Prostate gland (tissue), 2 donors: Measurements from ENCODE around the gene NKAIN4. TPM values are rescaled to one million over a fixed set of nuclear protein-coding genes. Genes with fewer than 3 reads are reported as not detected.

ENCODE experiments used
- DNase-seq: peaks from one replicate; pipeline ENCODE4 v3.0.0-alpha.2; 2019; ENCODE audit warnings: low spot score
- H3K27ac ChIP-seq, 2 donors: fragments of 200-600 bp; sonication (generic); 2 replicates each; pipeline ENCODE4 v1.5.1; 2017 to 2019
- H3K27me3 ChIP-seq: fragments of 200-600 bp; sonication (generic); replicated peaks from 2 replicates; pipeline ENCODE4 v1.5.1; 2019; ENCODE audit not compliant: insufficient read depth
- H3K36me3 ChIP-seq, 2 donors: fragments of 200-600 bp; sonication (generic); 1 replicate in 1 of 2; 2 replicates in 1 of 2; pipeline versions ENCODE4 v1.5.1 to v1.8.1; 2017 to 2019
- H3K4me1 ChIP-seq: fragments of 200-600 bp; sonication (generic); replicated peaks from 2 replicates; pipeline ENCODE4 v1.5.1; 2019
- H3K4me3 ChIP-seq, 2 donors: fragments of 200-600 bp; sonication (generic); 2 replicates each; pipeline ENCODE4 v1.5.1; 2017 to 2019
- H3K9me3 ChIP-seq: fragments of 200-600 bp; sonication (generic); 2 replicates; pipeline ENCODE4 v1.5.1; 2017
- POLR2A ChIP-seq: fragments of 450-650 bp; IDR thresholded peaks from one replicate; pipeline ENCODE4 v1.6.1; 2016; ENCODE audit warnings: antibody characterized with exemption, mild to moderate bottlenecking
- POLR2AphosphoS5 ChIP-seq: sonication (generic); formaldehyde crosslinking; IDR thresholded peaks from one replicate; pipeline ENCODE4 v1.6.1; 2017; ENCODE audit warnings: antibody characterized with exemption
- WGBS: methylation state at CpG from one replicate; pipeline ENCODE4 v1.1.5; 2018; 5-methylcytosine and 5-hydroxymethylcytosine counted together
- intact Hi-C: fragments of 100-400 bp; cut with DNase I; formaldehyde crosslinking; loops from one replicate; pipeline ENCODE4 v1.14.2; 2022
- total RNA-seq, 2 donors: library from RNA; depleted of rRNA; stranded (reverse); fragments of >200 nt; gene quantifications; one replicate each; pipeline ENCODE4 v1.1.0, GENCODE V29; 2016
- TF ChIP-seq, protein P1 (sequence below), 4 experiments: fragments of 200-600 bp in 2 of 4; fragments of 450-650 bp in 2 of 4; sonication (generic) in 2 of 4; IDR thresholded peaks; 1 replicate in 3 of 4; 2 replicates in 1 of 4; pipeline ENCODE4 v1.5.1; 2016 to 2019; ENCODE audit warnings: antibody characterized with exemption in 4 of 4, mild to moderate bottlenecking in 2 of 4, moderate library complexity in 2 of 4

The NKAIN4 gene
- total RNA-seq, 2 donors from 2014 or later: 1.2 TPM; not detected in 1

- no peak overlapping the region for H3K4me3 ChIP-seq
- H3K36me3 ChIP-seq: no peaks in the 10 kb centered on the region
- H3K27ac ChIP-seq: no peak overlapping the region
- H3K27me3 ChIP-seq: peaks cover 5% of the 10 kb centered on the region
- no peaks in the 10 kb centered on the region for H3K9me3 ChIP-seq
- no peaks in the 10 kb centered on the region for H3K4me1 ChIP-seq
- WGBS: 57% methylated on average over 18 of the region's 18 CpGs
- TF ChIP-seq POLR2A: no peak
- TF ChIP-seq, protein P1, sequence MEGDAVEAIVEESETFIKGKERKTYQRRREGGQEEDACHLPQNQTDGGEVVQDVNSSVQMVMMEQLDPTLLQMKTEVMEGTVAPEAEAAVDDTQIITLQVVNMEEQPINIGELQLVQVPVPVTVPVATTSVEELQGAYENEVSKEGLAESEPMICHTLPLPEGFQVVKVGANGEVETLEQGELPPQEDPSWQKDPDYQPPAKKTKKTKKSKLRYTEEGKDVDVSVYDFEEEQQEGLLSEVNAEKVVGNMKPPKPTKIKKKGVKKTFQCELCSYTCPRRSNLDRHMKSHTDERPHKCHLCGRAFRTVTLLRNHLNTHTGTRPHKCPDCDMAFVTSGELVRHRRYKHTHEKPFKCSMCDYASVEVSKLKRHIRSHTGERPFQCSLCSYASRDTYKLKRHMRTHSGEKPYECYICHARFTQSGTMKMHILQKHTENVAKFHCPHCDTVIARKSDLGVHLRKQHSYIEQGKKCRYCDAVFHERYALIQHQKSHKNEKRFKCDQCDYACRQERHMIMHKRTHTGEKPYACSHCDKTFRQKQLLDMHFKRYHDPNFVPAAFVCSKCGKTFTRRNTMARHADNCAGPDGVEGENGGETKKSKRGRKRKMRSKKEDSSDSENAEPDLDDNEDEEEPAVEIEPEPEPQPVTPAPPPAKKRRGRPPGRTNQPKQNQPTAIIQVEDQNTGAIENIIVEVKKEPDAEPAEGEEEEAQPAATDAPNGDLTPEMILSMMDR (IDR thresholded peaks at IDR 0.05): no peak
- no peak for TF ChIP-seq POLR2AphosphoS5
- intact Hi-C loops: no loop called here
- DNase-seq: no peak
These were observed 21.8 kb downstream of the NKAIN4 start for GRCh38 chr20:63232235-63233060.

- no peak for TF ChIP-seq POLR2A
- TF ChIP-seq POLR2AphosphoS5: no peak
- TF ChIP-seq, protein P1 (IDR thresholded peaks at IDR 0.05): peak in 3 of 4 experiments; percentile 37 to 62 (median 53)
- 12% methylated on average over 17 of the region's 17 CpGs for WGBS
- intact Hi-C loops: loop anchor here (2.0 kb wide), 1 partner anchor 48 kb away; no protein-coding TSS in a partner anchor
These were observed 23.4 kb downstream of the NKAIN4 start for GRCh38 chr20:63230800-63231268.

GRCh38 chr20:63228806-63229205, 25.5 kb downstream of the NKAIN4 start:
- Histone ChIP-seq H3K4me3 (no peak overlapping the region), H3K36me3 (no peaks in the 10 kb centered on the region), H3K27me3 (peaks cover 3% of the 10 kb centered on the region), H3K9me3 (no peaks in the 10 kb centered on the region), H3K4me1 (no peaks in the 10 kb centered on the region), H3K27ac (no peak overlapping the region)
- WGBS: 71% methylated on average over 13 of the region's 13 CpGs
- intact Hi-C loops: loop anchor here (5.0 kb wide), 1 partner anchor 172 kb away; no protein-coding TSS in a partner anchor
- TF ChIP-seq POLR2A: no peak
- no peak for TF ChIP-seq POLR2AphosphoS5
- TF ChIP-seq, protein P1 (IDR thresholded peaks at IDR 0.05): no peak
- no peak for DNase-seq

More at GRCh38 chr20:63230800-63231268, 23.4 kb downstream of the NKAIN4 start:
- DNase-seq: peak; percentile 47
- Histone ChIP-seq H3K36me3 (no peaks in the 10 kb centered on the region), H3K27me3 (peaks cover 5% of the 10 kb centered on the region), H3K4me1 (no peaks in the 10 kb centered on the region), H3K27ac (no peak overlapping the region), H3K4me3 (no peak overlapping the region), H3K9me3 (no peaks in the 10 kb centered on the region)

GRCh38 chr20:63227260-63227659, 27.0 kb downstream of the NKAIN4 start:
- no peaks in the 10 kb centered on the region for H3K36me3 ChIP-seq
- no peak for DNase-seq
- H3K27me3 ChIP-seq: peaks cover 3% of the 10 kb centered on the region
- intact Hi-C loops: loop anchor here (5.0 kb wide), 1 partner anchor 170 kb away; no protein-coding TSS in a partner anchor
- no peaks in the 10 kb centered on the region for H3K9me3 ChIP-seq
- no peaks in the 10 kb centered on the region for H3K4me1 ChIP-seq
- H3K27ac ChIP-seq: no peak overlapping the region
- 100% methylated on average over 5 of the region's 5 CpGs for WGBS
- TF ChIP-seq, protein P1 (IDR thresholded peaks at IDR 0.05): no peak
- TF ChIP-seq POLR2AphosphoS5: no peak
- TF ChIP-seq POLR2A: no peak
- no peak overlapping the region for H3K4me3 ChIP-seq
